ENCODE data around the gene ZC3H4.

- TF ChIP-seq EZH2 (IDR thresholded peaks at IDR 0.05; ENCODE audit: low read depth, low read length, severe bottlenecking) (no peak), CHD1 (IDR thresholded peaks at IDR 0.05; ENCODE audit: low read depth, low read length) (no peak), SIN3A (conservative IDR thresholded peaks at IDR 0.05 in 1 of 2, IDR thresholded peaks at IDR 0.05 in 1 of 2; ENCODE audit: low read depth in 1 of 2, low read length in 2 of 2) (no peak), RXRA (IDR thresholded peaks at IDR 0.05; ENCODE audit: insufficient read depth, low read depth, low read length) (no peak), TEAD4 (IDR thresholded peaks at IDR 0.05; ENCODE audit: low read depth, low read length) (no peak), CTCF (IDR thresholded peaks at IDR 0.05; ENCODE audit: control extremely low read depth in 1 of 3, insufficient read depth in 1 of 3, low read depth in 1 of 3, low read length in 3 of 3) (no peak), SIX5 (IDR thresholded peaks at IDR 0.05; ENCODE audit: low read depth, low read length) (no peak), SRF (IDR thresholded peaks at IDR 0.05; ENCODE audit: low read depth, low read length) (no peak), RAD21 (IDR thresholded peaks at IDR 0.05 in 1 of 2, conservative IDR thresholded peaks at IDR 0.05 in 1 of 2; ENCODE audit: low read depth in 2 of 2, low read length in 2 of 2) (no peak)
These were observed 7.0 kb upstream of the ZC3H4 start for GRCh38 chr19:47120470-47121067.
